Keratinocyte (primary cell): ENCODE data around the gene PAFAH1B2. TPM values are rescaled to one million over a fixed set of nuclear protein-coding genes. Genes with fewer than 3 reads are reported as not detected.

ENCODE experiments used
- DNase-seq: peaks from one replicate; pipeline ENCODE4 v3.0.0-alpha.2; 2011; ENCODE audit warnings: low read depth, missing footprints, low spot score
- FAIRE-seq: peaks from 2 replicates; lab custom pipeline; 2011; peaks lifted over from hg19 to GRCh38; lab: Jason Lieb, UNC
- H2AFZ ChIP-seq: 2 replicates; pipeline ENCODE4 v1.6.0; 2012; ENCODE audit warnings: low read length, control low read depth, inconsistent platforms; ENCODE audit not compliant: control insufficient read depth
- H3K27ac ChIP-seq: 2 replicates; pipeline ENCODE4 v1.5.1; 2011; ENCODE audit warnings: low read length; ENCODE audit not compliant: control insufficient read depth, insufficient read depth
- H3K27me3 ChIP-seq: 3 replicates; pipeline ENCODE4 v1.6.0; 2011; ENCODE audit warnings: low read length; ENCODE audit not compliant: control insufficient read depth, insufficient read depth; ENCODE audit errors: extremely low read depth
- H3K36me3 ChIP-seq, 2 experiments: 2 replicates in 1 of 2; 3 replicates in 1 of 2; pipeline ENCODE4 v1.5.1; 2011; ENCODE audit warnings: low read length in 2 of 2, mild to moderate bottlenecking in 1 of 2; ENCODE audit not compliant: control insufficient read depth in 2 of 2, insufficient read depth in 2 of 2; ENCODE audit errors: extremely low read depth in 1 of 2
- H3K4me1 ChIP-seq: 3 replicates; pipeline ENCODE4 v1.5.1; 2011; ENCODE audit warnings: low read length; ENCODE audit not compliant: control insufficient read depth, insufficient read depth; ENCODE audit errors: extremely low read depth
- H3K4me2 ChIP-seq: 3 replicates; pipeline ENCODE4 v1.6.0; 2011; ENCODE audit warnings: low read depth, low read length; ENCODE audit not compliant: control insufficient read depth, insufficient read depth; ENCODE audit errors: extremely low read depth
- H3K4me3 ChIP-seq, 3 experiments: fragments of 200-600 bp in 1 of 3; sonication (generic) in 1 of 3; 2 replicates in 2 of 3; 3 replicates in 1 of 3; pipeline ENCODE4 v1.5.1; 2011 to 2016; ENCODE audit warnings: low read length in 3 of 3, mild to moderate bottlenecking in 3 of 3, control low read depth in 2 of 3, inconsistent platforms in 1 of 3, low read depth in 1 of 3, mixed read lengths in 1 of 3, mixed run types in 1 of 3, moderate library complexity in 1 of 3; ENCODE audit not compliant: control insufficient read depth in 2 of 3, insufficient read depth in 2 of 3; ENCODE audit errors: extremely low read depth in 1 of 3
- H3K79me2 ChIP-seq: 2 replicates; pipeline ENCODE4 v1.6.0; 2012; ENCODE audit warnings: low read length; ENCODE audit not compliant: control insufficient read depth, insufficient read depth
- H3K9ac ChIP-seq: 3 replicates; pipeline ENCODE4 v1.6.0; 2011; ENCODE audit warnings: low read length; ENCODE audit not compliant: control insufficient read depth, insufficient read depth; ENCODE audit errors: extremely low read depth
- H3K9me1 ChIP-seq: 3 replicates; pipeline ENCODE4 v1.6.0; 2011; ENCODE audit warnings: low read length; ENCODE audit not compliant: control insufficient read depth, insufficient read depth; ENCODE audit errors: extremely low read depth
- H3K9me3 ChIP-seq: 2 replicates; pipeline ENCODE4 v1.5.1; 2012; ENCODE audit warnings: low read depth, low read length; ENCODE audit not compliant: control insufficient read depth
- H4K20me1 ChIP-seq: 3 replicates; pipeline ENCODE4 v1.6.0; 2011; ENCODE audit warnings: low read length; ENCODE audit not compliant: control insufficient read depth, insufficient read depth; ENCODE audit errors: extremely low read depth
- EZH2 ChIP-seq: IDR thresholded peaks from one replicate; pipeline ENCODE4 v1.6.1; 2012; ENCODE audit warnings: inconsistent platforms, mild to moderate bottlenecking, low read length, moderate library complexity
- dilution Hi-C: fragments of 300-500 bp; cut with MboI; formaldehyde crosslinking; loops from one replicate; pipeline ENCODE4 v1.7.0; 2020; ENCODE audit warnings: low sequenced_read_pairs; ENCODE audit not compliant: extremely low pct_ligation_motif_present
- polyA plus RNA-seq, 5 experiments: library from polyadenylated mRNA; depleted of rRNA in 3 of 5; stranded (reverse) in 3 of 5; stranded (forward) in 1 of 5; unstranded in 1 of 5; fragments of >200 nt; gene quantifications; 1 replicate in 1 of 5; 2 replicates in 3 of 5; 3 replicates in 1 of 5; pipeline versions ENCODE4 v1.2.1 to v1.2.3, GENCODE V29; 2011 to 2012; ENCODE audit warnings: missing spikeins in 2 of 5, low read depth in 1 of 5, low replicate concordance in 1 of 5
- TF ChIP-seq, protein P1 (sequence below), 3 experiments: IDR thresholded peaks in 1 of 3; conservative IDR thresholded peaks in 1 of 3; optimal IDR thresholded peaks in 1 of 3; 2 replicates in 2 of 3; 3 replicates in 1 of 3; pipeline versions ENCODE3 to v1.5.1; 2011; ENCODE audit warnings: low read length in 3 of 3, mild to moderate bottlenecking in 3 of 3, moderate library complexity in 2 of 3, control low read depth in 1 of 3, inconsistent platforms in 1 of 3; ENCODE audit not compliant: insufficient read depth in 2 of 3; ENCODE audit errors: extremely low read depth in 1 of 3

The PAFAH1B2 gene
- polyA plus RNA-seq, 1 donor (not counting 4 experiments of a cell fraction or from before 2014, with no cell fraction given) = 76.4 TPM

- no peaks in the 10 kb centered on the region for H3K79me2 ChIP-seq
- H3K4me1 ChIP-seq = no peaks in the 10 kb centered on the region
- H3K9ac ChIP-seq = no peak overlapping the region
- H2AFZ ChIP-seq = no peak overlapping the region
- H3K27ac ChIP-seq = no peak overlapping the region
- H4K20me1 ChIP-seq = no peaks in the 10 kb centered on the region
- peaks cover 13 to 26% of the 10 kb centered on the region in 2 experiments for H3K36me3 ChIP-seq
- no peaks in the 10 kb centered on the region for H3K27me3 ChIP-seq
- dilution Hi-C loops = no loop called here
- DNase-seq (no peak), FAIRE-seq (no peak)
- no peak overlapping the region for H3K4me3 ChIP-seq
- no peak for TF ChIP-seq EZH2
- TF ChIP-seq, protein P1, sequence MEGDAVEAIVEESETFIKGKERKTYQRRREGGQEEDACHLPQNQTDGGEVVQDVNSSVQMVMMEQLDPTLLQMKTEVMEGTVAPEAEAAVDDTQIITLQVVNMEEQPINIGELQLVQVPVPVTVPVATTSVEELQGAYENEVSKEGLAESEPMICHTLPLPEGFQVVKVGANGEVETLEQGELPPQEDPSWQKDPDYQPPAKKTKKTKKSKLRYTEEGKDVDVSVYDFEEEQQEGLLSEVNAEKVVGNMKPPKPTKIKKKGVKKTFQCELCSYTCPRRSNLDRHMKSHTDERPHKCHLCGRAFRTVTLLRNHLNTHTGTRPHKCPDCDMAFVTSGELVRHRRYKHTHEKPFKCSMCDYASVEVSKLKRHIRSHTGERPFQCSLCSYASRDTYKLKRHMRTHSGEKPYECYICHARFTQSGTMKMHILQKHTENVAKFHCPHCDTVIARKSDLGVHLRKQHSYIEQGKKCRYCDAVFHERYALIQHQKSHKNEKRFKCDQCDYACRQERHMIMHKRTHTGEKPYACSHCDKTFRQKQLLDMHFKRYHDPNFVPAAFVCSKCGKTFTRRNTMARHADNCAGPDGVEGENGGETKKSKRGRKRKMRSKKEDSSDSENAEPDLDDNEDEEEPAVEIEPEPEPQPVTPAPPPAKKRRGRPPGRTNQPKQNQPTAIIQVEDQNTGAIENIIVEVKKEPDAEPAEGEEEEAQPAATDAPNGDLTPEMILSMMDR (optimal IDR thresholded peaks at IDR 0.05 in 1 of 3, IDR thresholded peaks at IDR 0.05 in 1 of 3, conservative IDR thresholded peaks at IDR 0.05 in 1 of 3; ENCODE audit: extremely low read depth in 1 of 3, insufficient read depth in 2 of 3, low read length in 3 of 3) = no peak
- no peaks in the 10 kb centered on the region for H3K9me1 ChIP-seq
- no peak overlapping the region for H3K4me2 ChIP-seq
- no peaks in the 10 kb centered on the region for H3K9me3 ChIP-seq
Measured at GRCh38 chr11:117186431-117186761, 42.3 kb downstream of the PAFAH1B2 start.

DNA sequence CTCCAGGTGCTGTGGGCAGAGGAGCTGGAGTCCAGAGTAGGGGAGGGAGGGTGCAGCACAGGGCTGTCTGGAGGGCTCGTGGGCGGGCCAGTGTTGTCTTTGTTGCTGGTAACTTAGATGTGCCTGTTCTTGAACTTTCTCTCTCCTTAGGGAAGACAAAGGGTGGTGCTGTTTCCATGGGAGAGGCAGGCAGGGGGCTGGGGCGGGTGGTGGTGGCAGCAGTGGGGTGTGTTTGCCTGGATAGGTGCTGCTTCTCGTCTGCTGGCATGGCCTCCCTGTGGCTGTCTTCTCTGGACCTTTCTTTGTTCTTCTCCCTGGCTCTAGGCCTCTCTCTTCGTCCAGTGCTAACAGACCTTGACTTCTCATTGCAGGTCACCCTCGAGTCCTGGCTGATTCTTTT, 42.9 kb downstream of the PAFAH1B2 start:
- Histone ChIP-seq H3K9me3 (no peaks in the 10 kb centered on the region), H3K27ac (no peak overlapping the region), H3K36me3 (peaks cover 11 to 32% of the 10 kb centered on the region in 2 experiments), H3K27me3 (no peaks in the 10 kb centered on the region), H4K20me1 (no peaks in the 10 kb centered on the region), H3K4me1 (no peaks in the 10 kb centered on the region), H3K79me2 (no peaks in the 10 kb centered on the region), H3K4me2 (no peak overlapping the region), H3K9ac (no peak overlapping the region), H2AFZ (no peak overlapping the region), H3K4me3 (no peak overlapping the region), H3K9me1 (no peaks in the 10 kb centered on the region)
- no peak for DNase-seq
- no peak for FAIRE-seq
- TF ChIP-seq, protein P1 (optimal IDR thresholded peaks at IDR 0.05 in 1 of 3, IDR thresholded peaks at IDR 0.05 in 1 of 3, conservative IDR thresholded peaks at IDR 0.05 in 1 of 3; ENCODE audit: extremely low read depth in 1 of 3, insufficient read depth in 2 of 3, low read length in 3 of 3) = no peak
- no peak for TF ChIP-seq EZH2
- dilution Hi-C loops = no loop called here
